HPDE6-E6E7 (cell line): Measurements from ENCODE around the gene ATP13A2.
"Not testable (repeated sequence)": the region's sequence is repeated elsewhere in the genome, so short reads cannot be mapped to it uniquely, and the experiment has no call there.

Experiments
- DNase-seq: peaks from one replicate; pipeline ENCODE4 v3.0.0; 2011; ENCODE audit warnings: missing footprints; ENCODE audit errors: extremely low spot score

Gene ATP13A2

DNA sequence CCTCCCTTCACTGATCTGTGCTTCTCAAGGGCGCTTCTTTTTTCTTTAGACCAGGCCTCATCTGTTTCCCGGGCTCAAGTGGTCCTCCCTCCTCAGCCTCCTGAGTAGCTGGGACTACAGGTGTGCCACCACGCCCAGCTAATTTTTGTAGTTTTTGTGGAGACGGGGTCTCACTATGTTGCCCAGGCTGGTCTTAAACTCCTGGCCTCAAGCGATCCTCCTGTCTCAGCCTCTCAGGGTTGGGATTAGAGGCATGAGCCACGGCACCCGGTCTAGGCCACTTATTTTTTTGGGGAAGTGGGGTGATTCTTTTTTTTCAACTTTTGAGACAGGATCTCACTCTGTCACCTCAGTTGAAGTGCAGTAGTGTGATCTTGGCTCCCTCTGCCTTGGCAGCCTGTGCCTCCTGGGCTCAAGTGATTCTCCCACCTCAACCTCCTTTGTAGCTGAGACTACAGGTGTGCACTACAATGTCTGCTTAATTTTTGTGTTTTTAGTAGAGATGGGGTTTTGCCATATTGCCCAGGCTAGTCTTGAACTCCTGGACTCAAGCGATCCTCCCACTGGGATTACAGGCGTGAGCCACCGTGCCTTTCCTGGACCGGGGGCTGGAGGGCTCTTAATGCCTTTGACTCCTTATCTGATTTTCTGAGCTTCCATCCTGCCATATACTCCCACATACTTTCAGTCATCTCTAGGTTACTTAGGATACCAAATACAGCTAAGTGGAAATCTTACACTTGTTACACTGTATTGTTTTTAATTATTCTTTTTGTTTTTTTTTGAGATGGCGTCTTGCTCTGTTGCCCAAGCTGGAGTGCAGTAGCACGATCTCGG lies 50.2 kb downstream of the ATP13A2 start:
- no peak for DNase-seq

GRCh38 chr1:16960560-16961296 lies 51.0 kb downstream of the ATP13A2 start:
- peak; percentile 58 for DNase-seq

DNA sequence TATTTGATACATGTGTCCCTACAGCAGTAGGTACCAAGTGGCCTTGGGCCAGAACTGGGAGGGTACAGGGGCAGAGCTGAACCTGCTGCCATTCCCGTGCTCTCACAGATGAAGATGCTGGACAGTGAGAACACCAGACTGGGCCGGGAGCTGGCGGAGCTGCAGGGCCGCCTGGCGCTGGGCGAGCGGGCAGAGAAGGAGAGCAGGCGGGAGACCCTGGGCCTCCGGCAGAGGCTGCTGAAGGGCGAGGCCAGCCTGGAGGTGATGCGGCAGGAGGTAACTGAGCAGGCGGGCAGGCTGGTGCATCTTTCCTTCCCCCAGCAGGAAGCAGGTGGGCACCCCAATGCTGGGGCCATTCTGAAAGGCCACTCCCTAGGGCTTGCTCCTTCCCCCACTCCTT lies 53.3 kb downstream of the ATP13A2 start:
- no peak for DNase-seq

- no peak for DNase-seq
These were observed 54.0 kb downstream of the ATP13A2 start for GRCh38 chr1:16957731-16958130.

GRCh38 chr1:16956775-16957174 lies 55.0 kb downstream of the ATP13A2 start:
- DNase-seq: no peak

- DNase-seq: no peak
These were observed 56.5 kb downstream of the ATP13A2 start for GRCh38 chr1:16955186-16955585.

- DNase-seq: no peak
These were observed 57.1 kb downstream of the ATP13A2 start for GRCh38 chr1:16954579-16954978.

- DNase-seq: not testable (repeated sequence)
These were observed 59.4 kb downstream of the ATP13A2 start for GRCh38 chr1:16952376-16952775.

GRCh38 chr1:16949026-16949425 lies 62.7 kb downstream of the ATP13A2 start:
- peak; percentile 49 for DNase-seq

DNA sequence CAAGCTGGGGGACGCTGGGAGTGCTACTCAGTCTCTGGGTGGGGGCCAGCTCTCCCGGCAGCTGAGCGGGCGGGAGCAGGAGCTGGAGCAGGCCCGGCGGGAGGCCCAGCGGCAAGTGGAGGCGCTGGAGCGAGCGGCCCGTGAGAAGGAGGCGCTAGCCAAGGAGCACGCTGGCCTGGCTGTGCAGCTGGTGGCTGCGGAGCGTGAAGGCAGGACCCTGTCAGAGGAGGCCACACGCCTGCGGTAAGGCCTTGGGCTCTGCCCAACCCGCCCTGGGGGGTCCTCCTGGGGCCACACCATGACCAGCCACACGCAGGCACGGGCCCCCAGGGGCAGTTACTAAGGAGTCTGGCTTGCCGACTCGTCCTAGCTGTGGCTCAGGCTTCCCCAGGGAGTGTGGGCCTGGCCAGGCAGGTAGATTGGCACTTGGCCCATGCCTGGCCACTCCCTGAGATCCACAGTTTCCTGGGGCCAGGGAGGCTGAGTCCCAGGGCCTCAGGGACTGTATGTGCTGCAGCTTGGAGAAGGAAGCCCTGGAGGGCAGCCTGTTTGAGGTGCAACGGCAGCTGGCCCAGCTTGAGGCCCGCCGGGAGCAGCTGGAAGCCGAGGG lies 63.3 kb downstream of the ATP13A2 start:
- DNase-seq: peak; percentile 93

GRCh38 chr1:16946646-16947045 lies 65.1 kb downstream of the ATP13A2 start:
- DNase-seq: no peak

- DNase-seq: not testable (repeated sequence)
These were observed 65.5 kb downstream of the ATP13A2 start for GRCh38 chr1:16946185-16946584.

- not testable (repeated sequence) for DNase-seq
These were observed 66.2 kb downstream of the ATP13A2 start for GRCh38 chr1:16945512-16945911.

- DNase-seq: no peak
These were observed 67.7 kb downstream of the ATP13A2 start for GRCh38 chr1:16944038-16944437.

- DNase-seq: not testable (repeated sequence)
These were observed 72.1 kb downstream of the ATP13A2 start for GRCh38 chr1:16939386-16940180.

GRCh38 chr1:16938351-16939321 lies 73.1 kb downstream of the ATP13A2 start:
- DNase-seq: no peak

DNA sequence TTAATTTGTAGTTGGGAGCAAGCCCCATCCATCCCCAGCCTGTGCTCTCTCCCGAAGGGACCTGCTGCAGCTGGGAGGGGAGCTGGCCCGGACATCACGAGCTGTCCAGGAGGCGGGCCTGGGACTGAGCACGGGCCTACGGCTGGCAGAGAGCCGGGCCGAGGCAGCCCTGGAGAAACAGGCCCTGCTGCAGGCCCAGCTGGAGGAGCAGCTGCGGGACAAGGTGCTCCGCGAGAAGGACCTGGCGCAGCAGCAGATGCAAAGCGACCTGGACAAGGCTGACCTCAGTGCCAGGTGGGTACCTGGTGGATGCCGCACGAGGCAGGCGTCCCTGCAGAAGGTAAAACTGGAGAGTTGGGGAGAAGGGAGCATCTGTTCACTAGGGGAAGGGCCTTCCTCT lies 75.1 kb downstream of the ATP13A2 start:
- not testable (repeated sequence) for DNase-seq
